ENCODE results near the gene ZBTB11.
"Not testable (repeated sequence)": the region's sequence is repeated elsewhere in the genome, so short reads cannot be mapped to it uniquely, and the experiment has no call there.

The ZBTB11 gene

DNA sequence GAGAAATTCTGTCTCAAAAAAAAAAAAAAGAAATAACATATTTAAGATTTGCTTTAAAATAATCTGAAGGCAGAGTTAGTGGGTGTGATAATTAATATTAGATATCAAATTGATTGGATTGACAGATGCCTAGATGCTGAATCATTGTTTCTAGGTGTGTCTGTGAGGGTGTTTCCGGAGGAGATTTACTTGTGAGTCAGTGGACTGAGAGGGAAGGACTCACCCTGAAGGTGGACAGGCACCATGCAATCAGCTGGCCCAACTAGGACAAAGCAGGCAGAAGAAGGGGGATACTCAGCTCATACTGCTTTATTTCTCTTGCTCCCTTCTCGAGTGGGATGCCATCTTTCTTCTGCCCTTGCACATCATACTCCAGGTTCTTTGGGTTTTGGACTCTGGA is 26.2 kb upstream of the ZBTB11 start:
- POLR2A ChIA-PET (ENCODE audit: low non-redundant PET): no interaction called here
- DNase-seq (ENCODE audit: low spot score): peak; percentile 70
- CTCF ChIA-PET: no interaction called here
- H3K27ac ChIP-seq: peak overlapping the region; percentile 44; the same call in 1 of the 2 replicates
- TF ChIP-seq, protein P1, sequence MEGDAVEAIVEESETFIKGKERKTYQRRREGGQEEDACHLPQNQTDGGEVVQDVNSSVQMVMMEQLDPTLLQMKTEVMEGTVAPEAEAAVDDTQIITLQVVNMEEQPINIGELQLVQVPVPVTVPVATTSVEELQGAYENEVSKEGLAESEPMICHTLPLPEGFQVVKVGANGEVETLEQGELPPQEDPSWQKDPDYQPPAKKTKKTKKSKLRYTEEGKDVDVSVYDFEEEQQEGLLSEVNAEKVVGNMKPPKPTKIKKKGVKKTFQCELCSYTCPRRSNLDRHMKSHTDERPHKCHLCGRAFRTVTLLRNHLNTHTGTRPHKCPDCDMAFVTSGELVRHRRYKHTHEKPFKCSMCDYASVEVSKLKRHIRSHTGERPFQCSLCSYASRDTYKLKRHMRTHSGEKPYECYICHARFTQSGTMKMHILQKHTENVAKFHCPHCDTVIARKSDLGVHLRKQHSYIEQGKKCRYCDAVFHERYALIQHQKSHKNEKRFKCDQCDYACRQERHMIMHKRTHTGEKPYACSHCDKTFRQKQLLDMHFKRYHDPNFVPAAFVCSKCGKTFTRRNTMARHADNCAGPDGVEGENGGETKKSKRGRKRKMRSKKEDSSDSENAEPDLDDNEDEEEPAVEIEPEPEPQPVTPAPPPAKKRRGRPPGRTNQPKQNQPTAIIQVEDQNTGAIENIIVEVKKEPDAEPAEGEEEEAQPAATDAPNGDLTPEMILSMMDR (conservative IDR thresholded peaks at IDR 0.05; ENCODE audit: low read depth): no peak

DNA sequence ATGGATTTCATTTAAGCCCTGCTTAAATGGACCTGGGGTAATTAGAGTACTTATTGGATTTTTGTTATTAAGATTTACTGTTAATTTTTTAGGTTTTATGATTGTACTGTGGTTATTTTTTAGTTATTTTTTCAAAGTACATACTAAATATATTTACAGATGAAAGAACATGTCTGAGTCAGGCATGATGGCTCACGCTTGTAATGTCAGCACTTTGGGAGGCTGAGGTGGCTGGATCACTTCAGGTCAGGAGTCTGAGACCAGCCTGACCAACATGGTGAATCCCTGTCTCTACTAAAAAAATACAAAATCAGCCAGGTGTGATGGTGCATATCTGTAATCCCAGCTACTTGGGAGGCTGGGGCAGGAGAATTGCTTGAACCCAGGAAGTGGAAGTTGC is 25.8 kb upstream of the ZBTB11 start:
- POLR2A ChIA-PET (ENCODE audit: low non-redundant PET): no interaction called here
- DNase-seq (ENCODE audit: low spot score): no peak
- TF ChIP-seq, protein P1 (conservative IDR thresholded peaks at IDR 0.05; ENCODE audit: low read depth): no peak
- H3K27ac ChIP-seq: peak overlapping the region; percentile 44; the same call in 1 of the 2 replicates
- CTCF ChIA-PET: interaction anchor here (0.6 kb wide), 1 partner anchor 98 kb away, joined by 4 read pairs; no protein-coding TSS in a partner anchor

DNA sequence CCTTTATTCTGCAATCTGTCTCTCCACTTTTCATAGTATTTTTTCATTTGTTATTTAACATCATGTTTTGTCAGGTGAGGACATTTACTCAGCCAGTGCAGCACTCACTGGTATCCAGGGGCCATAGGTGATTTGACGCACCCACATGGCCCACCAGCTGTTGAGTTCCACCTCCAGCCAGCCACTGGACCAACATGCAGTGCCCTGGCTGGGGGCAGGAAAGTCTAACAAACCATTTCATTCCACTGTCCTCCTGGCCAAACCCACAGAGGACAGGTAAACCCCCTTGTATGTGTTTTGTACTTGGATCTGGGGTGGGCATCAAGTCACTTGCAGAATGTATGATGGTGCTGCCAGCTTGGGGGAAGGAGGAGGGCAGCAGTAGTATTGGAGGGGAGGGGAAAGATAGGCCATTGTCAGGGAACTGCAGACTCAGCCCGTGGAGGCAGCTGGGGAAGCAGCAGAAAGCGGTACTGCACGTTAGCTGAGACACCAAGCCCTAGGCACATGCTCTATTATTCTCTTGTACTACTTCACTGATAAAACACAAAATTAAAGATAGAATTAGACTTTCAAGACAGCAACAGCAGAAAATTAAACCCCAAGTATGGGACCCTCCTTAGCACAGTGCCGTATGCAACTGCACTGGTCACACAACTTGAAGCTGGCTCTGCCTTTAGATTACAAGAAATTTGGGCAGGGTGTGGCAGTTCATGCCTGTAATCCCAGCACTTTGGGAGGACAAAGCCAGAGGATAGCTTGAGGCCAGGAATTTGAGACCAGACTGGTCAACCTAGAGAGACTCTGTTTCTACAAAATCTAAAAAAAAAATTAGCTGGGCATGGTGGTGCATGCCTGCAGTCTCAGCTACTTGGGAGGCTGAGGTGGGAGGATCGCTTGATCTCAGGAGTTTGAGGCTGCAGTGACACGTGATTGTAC is 25.0 kb upstream of the ZBTB11 start:
- TF ChIP-seq, protein P1 (conservative IDR thresholded peaks at IDR 0.05; ENCODE audit: low read depth): no peak
- no peak for DNase-seq (ENCODE audit: low spot score)
- ChIA-PET POLR2A (ENCODE audit: low non-redundant PET) (no interaction called here), CTCF (interaction anchor here (0.6 kb wide), 1 partner anchor 99 kb away, joined by 4 read pairs; no protein-coding TSS in a partner anchor)
- peak overlapping the region; percentile 44; the same call in 1 of the 2 replicates for H3K27ac ChIP-seq

DNA sequence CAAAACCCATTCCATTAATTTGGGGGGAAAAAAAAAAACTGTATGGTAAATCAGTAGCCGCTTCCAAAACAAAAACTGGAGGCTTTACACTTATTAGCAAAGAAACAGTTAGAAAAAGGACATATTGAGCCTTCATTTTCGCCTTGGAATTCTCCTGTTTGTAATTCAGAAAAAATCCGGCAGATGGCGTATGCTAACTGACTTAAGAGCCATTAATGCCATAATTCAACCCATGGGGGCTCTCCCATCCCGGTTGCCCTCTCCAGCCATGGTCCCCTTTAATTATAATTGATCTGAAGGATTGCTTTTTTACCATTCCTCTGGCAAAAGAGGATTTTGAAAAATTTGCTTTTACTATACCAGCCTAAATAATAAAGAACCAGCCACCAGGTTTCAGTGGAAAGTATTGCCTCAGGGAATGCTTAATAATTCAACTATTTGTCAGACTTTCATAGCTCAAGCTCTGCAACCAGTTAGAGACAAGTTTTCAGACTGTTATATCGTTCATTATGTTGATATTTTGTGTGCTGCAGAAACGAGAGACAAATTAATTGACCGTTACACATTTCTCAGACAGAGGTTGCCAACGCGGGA is 18.9 kb upstream of the ZBTB11 start:
- ChIA-PET CTCF (interaction anchor here (0.7 kb wide), 1 partner anchor 837 kb away, joined by 3 read pairs; no protein-coding TSS in a partner anchor), POLR2A (ENCODE audit: low non-redundant PET) (no interaction called here)
- DNase-seq (ENCODE audit: low spot score): no peak
- TF ChIP-seq, protein P1 (conservative IDR thresholded peaks at IDR 0.05; ENCODE audit: low read depth): peak; percentile 76
- no peak overlapping the region for H3K27ac ChIP-seq

DNA sequence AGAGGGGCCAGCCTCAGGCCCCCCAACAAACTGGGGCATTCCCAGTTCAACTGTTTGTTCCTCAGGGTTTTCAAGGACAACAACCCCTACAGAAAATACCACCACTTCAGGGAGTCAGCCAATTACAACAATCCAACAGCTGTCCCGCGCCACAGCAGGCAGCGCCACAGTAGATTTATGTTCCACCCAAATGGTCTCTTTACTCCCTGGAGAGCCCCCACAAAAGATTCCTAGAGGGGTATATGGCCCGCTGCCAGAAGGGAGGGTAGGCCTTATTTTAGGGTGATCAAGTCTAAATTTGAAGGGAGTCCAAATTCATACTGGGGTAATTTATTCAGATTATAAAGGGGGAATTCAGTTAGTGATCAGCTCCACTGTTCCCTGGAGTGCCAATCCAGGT is 17.9 kb upstream of the ZBTB11 start:
- CTCF ChIA-PET: interaction anchor here (0.6 kb wide), 1 partner anchor 13 kb away, joined by 6 read pairs; no protein-coding TSS in a partner anchor
- H3K27ac ChIP-seq; POLR2A ChIA-PET (ENCODE audit: low non-redundant PET); DNase-seq (ENCODE audit: low spot score): not testable (repeated sequence)

DNA sequence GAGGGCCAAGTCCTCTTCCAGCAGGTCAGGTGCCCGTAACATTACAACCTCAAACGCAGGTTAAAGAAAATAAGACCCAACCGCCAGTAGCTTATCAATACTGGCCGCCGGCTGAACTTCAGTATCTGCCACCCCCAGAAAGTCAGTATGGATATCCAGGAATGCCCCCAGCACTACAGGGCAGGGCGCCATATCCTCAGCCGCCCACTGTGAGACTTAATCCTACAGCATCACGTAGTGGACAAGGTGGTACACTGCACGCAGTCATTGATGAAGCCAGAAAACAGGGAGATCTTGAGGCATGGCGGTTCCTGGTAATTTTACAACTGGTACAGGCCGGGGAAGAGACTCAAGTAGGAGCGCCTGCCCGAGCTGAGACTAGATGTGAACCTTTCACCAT is 16.6 kb upstream of the ZBTB11 start:
- TF ChIP-seq, protein P1 (conservative IDR thresholded peaks at IDR 0.05; ENCODE audit: low read depth): peak; percentile 57
- POLR2A ChIA-PET (ENCODE audit: low non-redundant PET); DNase-seq (ENCODE audit: low spot score); H3K27ac ChIP-seq: not testable (repeated sequence)
- CTCF ChIA-PET: interaction anchor here (0.6 kb wide), 1 partner anchor 19 kb away, joined by 3 read pairs; no protein-coding TSS in a partner anchor

DNA sequence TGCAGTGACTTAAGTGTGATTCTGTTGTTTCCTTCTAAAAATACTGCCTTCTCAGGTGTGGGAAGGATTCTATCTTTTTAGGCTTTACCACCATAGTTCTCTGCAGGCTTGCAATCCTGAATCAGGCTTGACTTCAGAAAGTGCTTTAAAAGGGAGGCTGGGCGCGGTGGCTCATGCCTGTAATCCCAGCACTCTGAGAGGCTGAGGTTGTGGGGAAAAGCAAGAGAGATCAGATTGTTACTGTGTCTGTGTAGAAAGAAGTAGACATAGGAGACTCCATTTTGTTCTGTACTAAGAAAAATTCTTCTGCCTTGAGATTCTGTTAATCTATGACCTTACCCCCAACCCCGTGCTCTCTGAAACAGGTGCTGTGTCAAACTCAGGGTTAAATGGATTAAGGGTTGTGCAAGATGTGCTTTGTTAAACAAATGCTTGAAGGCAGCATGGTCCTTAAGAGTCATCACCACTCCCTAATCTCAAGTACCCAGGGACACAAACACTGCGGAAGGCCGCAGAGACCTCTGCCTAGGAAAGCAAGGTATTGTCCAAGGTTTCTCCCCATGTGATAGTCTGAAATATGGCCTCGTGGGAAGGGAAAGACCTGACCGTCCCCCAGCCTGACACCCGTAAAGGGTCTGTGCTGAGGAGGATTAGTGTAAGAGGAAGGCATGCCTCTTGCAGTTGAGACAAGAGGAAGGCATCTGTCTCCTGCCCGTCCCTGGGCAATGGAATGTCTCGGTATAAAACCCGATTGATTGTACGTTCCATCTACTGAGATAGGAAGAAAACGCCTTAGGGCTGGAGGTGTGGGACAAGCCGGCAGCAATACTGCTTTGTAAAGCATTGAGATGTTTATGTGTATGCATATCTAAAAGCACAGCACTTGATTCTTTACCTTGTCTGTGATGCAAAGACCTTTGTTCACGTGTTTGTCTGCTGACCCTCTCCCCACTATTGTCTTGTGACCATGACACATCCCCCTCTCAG is 15.0 kb upstream of the ZBTB11 start:
- ChIA-PET CTCF (interaction anchor here (0.6 kb wide), 2 partner anchors 14 to 275 kb away, joined by 3 to 4 read pairs; no protein-coding TSS in a partner anchor), POLR2A (ENCODE audit: low non-redundant PET) (interaction anchor here (1.0 kb wide), 1 partner anchor 32 kb away, joined by 3 read pairs; the partner anchor contains the start of gene CEP97)
- H3K27ac ChIP-seq; DNase-seq (ENCODE audit: low spot score): not testable (repeated sequence)
